Measurements from ENCODE around the gene SH3PXD2A. TPM values are rescaled to one million over a fixed set of nuclear protein-coding genes. Genes with fewer than 3 reads are reported as not detected.

The SH3PXD2A gene
- total and polyA plus RNA-seq, 2 of the 4 experiments (the other 2 are of a cell fraction): 6.3 to 23.0 TPM

- TF ChIP-seq USF2 (IDR thresholded peaks at IDR 0.05; ENCODE audit: low read depth, low read length) (no peak), RCOR1 (IDR thresholded peaks at IDR 0.05; ENCODE audit: insufficient replicate concordance, low read length) (peak; percentile 93)
Measured at GRCh38 chr10:103781329-103782061, 73.9 kb downstream of the SH3PXD2A start (continued).
